WTC11 (cell line): ENCODE results near the gene DBT.

ENCODE experiments used
- CTCF ChIP-seq: fragments of 200-600 bp; IDR thresholded peaks from 2 replicates; pipeline ENCODE4 v1.8.0; 2022; ENCODE audit warnings: antibody characterized with exemption
- FOXK1 ChIP-seq: sonication (generic); formaldehyde crosslinking; IDR thresholded peaks from 2 replicates; pipeline ENCODE4 v1.8.0; 2022; ENCODE audit warnings: mild to moderate bottlenecking, moderate library complexity, missing genetic modification reagents
- KAT7 ChIP-seq: sonication (generic); formaldehyde crosslinking; IDR thresholded peaks from 2 replicates; pipeline ENCODE4 v1.8.1; 2023; ENCODE audit warnings: missing genetic modification reagents, mild to moderate bottlenecking, borderline replicate concordance

GRCh38 chr1:100250807-100251206 lies 1.2 kb upstream of the DBT start:
- no peak for TF ChIP-seq FOXK1 (CRISPR knock-in tag)
- TF ChIP-seq CTCF, result no peak
- TF ChIP-seq KAT7 (CRISPR knock-in tag), result no peak
